ENCODE data around the gene IL17F. TPM values are rescaled to one million over a fixed set of nuclear protein-coding genes. Genes with fewer than 3 reads are reported as not detected.

The IL17F gene
- total RNA-seq, 2 donors from 2014 or later, result 0.32 TPM; not detected in 1

DNA sequence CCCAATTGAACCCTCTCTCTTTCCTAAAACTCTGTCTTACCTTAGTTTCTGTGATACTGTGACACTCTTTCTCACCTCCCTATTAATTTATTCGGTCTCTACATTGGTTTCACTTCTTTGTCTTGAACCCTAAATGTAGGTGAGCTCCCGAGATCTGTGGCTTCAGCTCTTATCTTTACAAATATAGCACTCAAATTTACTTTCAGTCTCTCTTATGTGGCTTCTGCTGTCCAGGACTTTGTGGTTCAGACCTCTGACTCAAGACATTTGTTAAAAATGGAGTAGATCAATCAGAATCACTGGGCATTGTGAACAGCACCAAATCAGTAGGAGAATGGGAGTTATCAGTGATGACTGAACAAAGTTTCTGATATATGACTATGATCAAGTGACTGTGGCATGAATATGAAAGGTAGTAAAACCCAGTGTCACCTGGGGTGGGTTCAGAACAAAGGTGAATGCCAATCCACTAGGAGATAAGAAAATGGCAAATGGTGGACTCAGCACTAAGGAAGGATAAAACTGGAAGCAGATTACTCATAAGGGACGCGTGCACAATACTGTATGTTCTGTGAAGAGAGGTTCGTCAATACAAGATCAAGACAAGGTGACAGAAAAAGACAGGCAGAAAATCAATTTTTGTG lies 27.2 kb downstream of the IL17F start:
- intact Hi-C loops (cut with DNase I), result no loop called here
- H3K4me3 ChIP-seq, result no peak overlapping the region
- no peaks in the 10 kb centered on the region for H3K27me3 ChIP-seq
- no peak overlapping the region for H3K27ac ChIP-seq
- H3K36me3 ChIP-seq, result no peaks in the 10 kb centered on the region
- no peaks in the 10 kb centered on the region for H3K4me1 ChIP-seq
- no peak overlapping the region for H3K9ac ChIP-seq (ENCODE audit: low read depth in 2 of 2, low read length in 2 of 2)
- no peaks in the 10 kb centered on the region for H3K9me3 ChIP-seq
- TF ChIP-seq CTCF (IDR thresholded peaks at IDR 0.05), result no peak
- no peak for DNase-seq

DNA sequence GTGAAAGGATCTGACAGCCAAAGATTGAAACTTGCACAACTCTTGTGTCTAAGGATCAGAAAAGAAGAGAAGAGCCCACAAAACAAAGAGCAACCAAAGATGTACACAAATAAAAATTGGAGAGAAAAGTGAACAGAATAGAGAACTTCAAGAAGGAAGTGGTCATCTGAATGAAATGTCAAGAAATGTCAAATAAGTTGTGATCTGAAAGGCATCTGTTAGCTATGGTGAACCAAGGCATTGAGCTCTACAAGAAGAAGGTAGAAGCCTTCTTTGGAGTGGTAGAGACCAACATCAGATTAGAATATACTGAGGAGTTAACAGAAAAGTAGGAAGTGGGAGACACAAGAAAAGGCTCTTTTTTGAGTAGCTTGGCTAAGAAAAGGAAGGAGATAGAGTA lies 28.5 kb downstream of the IL17F start:
- H3K27me3 ChIP-seq, result no peaks in the 10 kb centered on the region
- no peak for DNase-seq
- no peak overlapping the region for H3K9ac ChIP-seq (ENCODE audit: low read depth in 2 of 2, low read length in 2 of 2)
- no peaks in the 10 kb centered on the region for H3K9me3 ChIP-seq
- no peaks in the 10 kb centered on the region for H3K36me3 ChIP-seq
- intact Hi-C loops (cut with DNase I), result no loop called here
- no peak for TF ChIP-seq CTCF (IDR thresholded peaks at IDR 0.05)
- H3K4me1 ChIP-seq, result no peaks in the 10 kb centered on the region
- no peak overlapping the region for H3K4me3 ChIP-seq
- no peak overlapping the region for H3K27ac ChIP-seq

GRCh38 chr6:52213127-52213526 lies 31.2 kb downstream of the IL17F start:
- Histone ChIP-seq H3K9me3 (no peaks in the 10 kb centered on the region), H3K4me1 (no peaks in the 10 kb centered on the region), H3K9ac (ENCODE audit: low read depth in 2 of 2, low read length in 2 of 2) (no peak overlapping the region), H3K36me3 (no peaks in the 10 kb centered on the region), H3K27me3 (no peaks in the 10 kb centered on the region), H3K4me3 (no peak overlapping the region), H3K27ac (no peak overlapping the region)
- no peak for DNase-seq
- TF ChIP-seq CTCF (IDR thresholded peaks at IDR 0.05), result no peak
- intact Hi-C loops (cut with DNase I), result no loop called here

DNA sequence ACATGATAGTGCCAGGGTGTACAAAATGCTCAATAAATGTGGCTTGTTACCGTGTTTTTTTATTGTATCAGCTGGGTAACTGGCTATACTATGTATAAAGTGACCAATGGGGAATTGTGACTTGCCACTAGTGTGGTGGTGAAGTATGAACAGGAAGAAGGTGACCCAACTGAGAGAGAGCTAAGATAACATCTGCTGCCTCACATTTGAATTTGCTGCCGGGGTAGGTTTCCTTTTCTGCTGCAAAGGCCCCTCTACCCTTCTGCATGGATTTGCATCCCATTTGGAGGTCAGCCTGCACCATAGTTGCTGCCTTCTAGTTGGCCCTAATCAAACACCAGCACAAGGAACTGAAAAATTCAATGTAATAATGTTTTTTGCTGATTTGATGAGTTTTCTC lies 34.1 kb downstream of the IL17F start:
- Histone ChIP-seq H3K9me3 (no peaks in the 10 kb centered on the region), H3K4me3 (no peak overlapping the region), H3K36me3 (no peaks in the 10 kb centered on the region), H3K27me3 (no peaks in the 10 kb centered on the region), H3K27ac (no peak overlapping the region), H3K9ac (ENCODE audit: low read depth in 2 of 2, low read length in 2 of 2) (no peak overlapping the region), H3K4me1 (no peaks in the 10 kb centered on the region)
- intact Hi-C loops (cut with DNase I), result no loop called here
- no peak for TF ChIP-seq CTCF (IDR thresholded peaks at IDR 0.05)
- no peak for DNase-seq

DNA sequence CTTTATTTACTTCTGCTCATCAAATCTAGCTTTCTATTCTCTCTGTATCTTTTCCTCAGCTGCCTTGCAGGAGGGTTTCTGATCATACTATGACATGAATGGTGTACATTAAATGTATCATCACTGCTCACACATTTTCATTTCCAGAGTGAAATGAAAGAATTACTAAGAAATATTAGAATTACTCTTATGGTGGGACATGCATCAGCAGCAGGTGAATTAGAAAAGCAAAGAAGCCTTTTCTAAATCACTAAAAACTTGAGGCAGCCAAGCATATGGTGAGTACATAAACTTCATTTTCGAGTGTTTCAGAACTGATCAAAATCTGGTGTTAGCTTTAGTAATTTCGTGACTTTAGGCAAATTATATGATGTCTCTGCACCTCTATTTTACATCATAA lies 34.5 kb downstream of the IL17F start:
- Histone ChIP-seq H3K9me3 (no peaks in the 10 kb centered on the region), H3K36me3 (no peaks in the 10 kb centered on the region), H3K4me1 (no peaks in the 10 kb centered on the region), H3K9ac (ENCODE audit: low read depth in 2 of 2, low read length in 2 of 2) (no peak overlapping the region), H3K27me3 (no peaks in the 10 kb centered on the region), H3K27ac (no peak overlapping the region), H3K4me3 (no peak overlapping the region)
- intact Hi-C loops (cut with DNase I), result no loop called here
- DNase-seq, result no peak
- no peak for TF ChIP-seq CTCF (IDR thresholded peaks at IDR 0.05)

Measured in colonic mucosa (tissue), 4 donors.